Measurements from ENCODE around the gene SLC12A7. TPM values are rescaled to one million over a fixed set of nuclear protein-coding genes. Genes with fewer than 3 reads are reported as not detected.
A peak's percentile ranks its signal among the peaks of the same experiment; 100 is the strongest.

Gene SLC12A7
- total and polyA plus RNA-seq, 7 donors: 7.2 to 54.3 (median 16.8) TPM

DNA sequence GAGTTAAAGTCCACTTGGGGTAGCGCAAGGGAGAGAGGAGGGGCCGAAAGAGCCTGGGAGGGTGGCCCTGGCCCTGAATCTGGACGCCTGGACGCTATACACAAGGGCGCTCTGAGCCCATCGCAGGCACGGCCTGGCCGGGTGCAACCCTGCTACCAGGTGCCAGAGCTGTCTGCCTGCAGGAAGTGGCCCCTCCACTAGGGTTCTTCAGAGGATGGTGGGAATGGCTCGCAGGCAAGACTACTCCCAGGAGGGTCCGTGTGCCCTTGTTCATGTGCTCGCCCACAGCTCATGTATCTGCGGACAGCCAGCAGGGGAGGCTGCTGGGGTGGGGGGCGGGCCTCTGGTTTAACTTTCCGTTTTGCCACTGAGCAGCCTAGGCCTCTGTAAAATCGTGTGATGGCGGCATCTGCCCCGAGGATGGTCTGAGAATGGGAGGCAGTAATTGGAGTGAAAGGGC is 104.6 kb downstream of the SLC12A7 start:
- TF ChIP-seq POLR2A (IDR thresholded peaks at IDR 0.05) (no peak), CTCF (IDR thresholded peaks at IDR 0.05) (no peak), EP300 (IDR thresholded peaks at IDR 0.05) (no peak), POLR2AphosphoS5 (IDR thresholded peaks at IDR 0.05) (no peak)
- Histone ChIP-seq H3K4me3 (no peak overlapping the region), H3K9me3 (no peaks in the 10 kb centered on the region), H3K36me3 (no peaks in the 10 kb centered on the region), H3K4me1 (peaks cover 0 to 43% (median 36%) of the 10 kb centered on the region in 4 donors), H3K27ac (no peak overlapping the region), H3K27me3 (peaks cover 13 to 36% (median 36%) of the 10 kb centered on the region in 3 donors)
- intact Hi-C loops (cut with DNase I): loop anchor here (5.0 to 10.0 kb wide), 2 partner anchors 108 to 135 kb away; partner anchors contain the start of gene SLC12A7
- WGBS, 2 donors: 70 to 87% methylated on average over 17 of the region's 17 CpGs
- peak; percentile 62 for DNase-seq

GRCh38 chr5:1006656-1007071 is 105.2 kb downstream of the SLC12A7 start:
- no peak overlapping the region for H3K4me3 ChIP-seq
- H3K27me3 ChIP-seq: peaks cover 13 to 36% (median 35%) of the 10 kb centered on the region in 3 donors
- H3K27ac ChIP-seq: no peak overlapping the region
- peaks cover 0 to 43% (median 36%) of the 10 kb centered on the region in 4 donors for H3K4me1 ChIP-seq
- DNase-seq: peak; percentile 44
- no peaks in the 10 kb centered on the region for H3K36me3 ChIP-seq
- intact Hi-C loops (cut with DNase I): loop anchor here (5.0 to 10.0 kb wide), 2 partner anchors 108 to 136 kb away; partner anchors contain the start of gene SLC12A7
- WGBS, 2 donors: 77 to 88% methylated on average over 5 of the region's 5 CpGs
- TF ChIP-seq CTCF (IDR thresholded peaks at IDR 0.05) (no peak), POLR2A (IDR thresholded peaks at IDR 0.05) (no peak), EP300 (IDR thresholded peaks at IDR 0.05) (no peak), POLR2AphosphoS5 (IDR thresholded peaks at IDR 0.05) (no peak)
- no peaks in the 10 kb centered on the region for H3K9me3 ChIP-seq

DNA sequence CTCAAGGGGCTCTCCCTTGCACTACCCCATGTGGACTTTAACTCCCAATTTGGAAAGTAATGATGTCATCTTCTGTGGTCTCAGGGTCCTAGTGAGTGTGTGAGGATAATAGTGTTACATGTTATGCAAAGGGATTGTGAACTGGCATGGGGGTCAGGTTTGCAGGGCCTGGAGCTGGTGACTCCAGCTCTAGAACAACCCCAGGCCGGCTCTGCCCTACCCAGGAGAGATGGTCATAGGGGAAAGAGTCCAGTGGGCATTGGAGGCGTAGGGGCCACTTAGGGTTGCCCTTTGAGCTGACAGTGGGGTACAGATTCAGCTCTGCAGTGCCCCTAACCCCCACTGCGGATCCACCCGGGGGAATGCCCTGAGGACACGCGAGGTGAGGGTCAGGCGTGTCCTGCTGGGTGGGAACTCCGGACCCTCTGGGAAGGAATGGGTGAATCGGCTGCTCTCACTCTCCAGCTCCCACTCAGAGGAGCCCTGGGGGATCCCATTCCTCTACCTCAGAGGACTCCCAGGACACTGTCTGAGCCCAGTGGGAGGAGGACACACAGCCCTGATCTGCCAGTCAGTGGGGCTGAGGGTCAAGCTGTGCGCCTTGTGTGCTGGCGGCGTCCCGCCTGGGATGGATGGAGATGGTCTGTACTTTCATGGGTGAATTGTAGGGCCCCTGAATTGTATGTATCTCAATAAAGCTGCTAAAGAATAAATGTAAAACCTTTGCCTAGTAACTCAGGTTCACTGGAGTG is 105.8 kb downstream of the SLC12A7 start:
- 90 to 95% methylated on average over 13 of the region's 13 CpGs for WGBS, 2 donors
- no peak overlapping the region for H3K27ac ChIP-seq
- no peak overlapping the region for H3K4me3 ChIP-seq
- DNase-seq: peak; percentile 51
- TF ChIP-seq CTCF (IDR thresholded peaks at IDR 0.05): no peak
- no peak for TF ChIP-seq POLR2A (IDR thresholded peaks at IDR 0.05)
- TF ChIP-seq EP300 (IDR thresholded peaks at IDR 0.05): no peak
- TF ChIP-seq POLR2AphosphoS5 (IDR thresholded peaks at IDR 0.05): no peak
- peaks cover 13 to 30% (median 30%) of the 10 kb centered on the region in 3 donors for H3K27me3 ChIP-seq
- no peaks in the 10 kb centered on the region for H3K9me3 ChIP-seq
- intact Hi-C loops (cut with DNase I): loop anchor here (2.0 to 10.0 kb wide), 3 partner anchors 79 to 136 kb away; partner anchors contain the start of gene SLC12A7
- peaks cover 0 to 43% (median 36%) of the 10 kb centered on the region in 4 donors for H3K4me1 ChIP-seq
- H3K36me3 ChIP-seq: no peaks in the 10 kb centered on the region

GRCh38 chr5:1005249-1005851 is 106.5 kb downstream of the SLC12A7 start:
- Histone ChIP-seq H3K9me3 (no peaks in the 10 kb centered on the region), H3K27me3 (peaks cover 13 to 23% (median 22%) of the 10 kb centered on the region in 3 donors), H3K4me3 (peak overlapping the region; percentile 33 to 74 (median 60)), H3K36me3 (no peaks in the 10 kb centered on the region), H3K4me1 (peaks cover 0 to 39% (median 36%) of the 10 kb centered on the region in 4 donors), H3K27ac (peak overlapping the region; percentile 69 to 70 (median 69))
- 24 to 44% methylated on average over 47 of the region's 47 CpGs for WGBS, 2 donors
- intact Hi-C loops (cut with DNase I): loop anchor here (2.0 to 10.0 kb wide), 3 partner anchors 79 to 137 kb away; partner anchors contain the start of gene SLC12A7
- TF ChIP-seq CTCF (IDR thresholded peaks at IDR 0.05): no peak
- no peak for TF ChIP-seq POLR2A (IDR thresholded peaks at IDR 0.05)
- TF ChIP-seq EP300 (IDR thresholded peaks at IDR 0.05): no peak
- TF ChIP-seq POLR2AphosphoS5 (IDR thresholded peaks at IDR 0.05): no peak
- peak; percentile 55 for DNase-seq

All from sigmoid colon (tissue), 7 donors.